HepG2 (cell line): Measurements from ENCODE around the gene CISD3. TPM values are rescaled to one million over a fixed set of nuclear protein-coding genes. Genes with fewer than 3 reads are reported as not detected.

Source experiments
- HNRNPH1 ChIP-seq: fragments of 200-400 bp; formaldehyde crosslinking; optimal IDR thresholded peaks from 2 replicates; pipeline ENCODE3; 2017; ENCODE audit warnings: mild to moderate bottlenecking, low read depth, low read length
- RAD21 ChIP-seq: fragments of 450-650 bp; formaldehyde crosslinking; IDR thresholded peaks from 2 replicates; pipeline ENCODE4 v1.5.0; 2020; ENCODE audit warnings: mild to moderate bottlenecking
- ZNF558 ChIP-seq: sonication (generic); formaldehyde crosslinking; IDR thresholded peaks from 2 replicates; pipeline ENCODE4 v1.9.0; 2022; ENCODE audit warnings: mild to moderate bottlenecking, missing genetic modification reagents, borderline replicate concordance
- polyA plus RNA-seq, 8 experiments: library from polyadenylated mRNA; depleted of rRNA in 3 of 8; stranded (reverse) in 7 of 8; unstranded in 1 of 8; fragments of >200 nt; fragmentation: Illumina TruSeq in 4 of 8; extraction: Trizol in 4 of 8; gene quantifications; 2 replicates each; pipeline versions ENCODE4 v1.2.1 to v1.2.3, GENCODE V29; 2011 to 2016; ENCODE audit warnings: low read depth in 4 of 8, missing spikeins in 1 of 8, mixed read lengths in 1 of 8; ENCODE audit not compliant: insufficient read depth in 1 of 8
- total RNA-seq, 5 experiments: library from RNA; depleted of rRNA; stranded (reverse); fragments of >200 nt; fragmentation: Illumina TruSeq; extraction: Trizol; gene quantifications; 2 replicates each; pipeline ENCODE4 v1.2.3, GENCODE V29; 2016; ENCODE audit warnings: low read depth in 1 of 5
- TF ChIP-seq, protein P1 (sequence below): sonication (generic); formaldehyde crosslinking; IDR thresholded peaks from 2 replicates; pipeline ENCODE4 v1.4.0; 2020; ENCODE audit warnings: missing genetic modification reagents, borderline replicate concordance
- TF ChIP-seq, protein P2 (sequence below): fragments of 450-650 bp; IDR thresholded peaks from 2 replicates; pipeline ENCODE4 v1.6.1; 2017; ENCODE audit warnings: mild to moderate bottlenecking
- TF ChIP-seq, protein P3 (sequence below): sonication (generic); formaldehyde crosslinking; IDR thresholded peaks from 2 replicates; pipeline ENCODE4 v1.5.0; 2020; ENCODE audit warnings: mild to moderate bottlenecking, missing genetic modification reagents, borderline replicate concordance
- TF ChIP-seq, protein P4 (sequence below): sonication (generic); formaldehyde crosslinking; IDR thresholded peaks from 2 replicates; pipeline ENCODE4 v1.5.1; 2020; ENCODE audit warnings: missing genetic modification reagents, mild to moderate bottlenecking, borderline replicate concordance
- TF ChIP-seq, protein P5 (sequence below): IDR thresholded peaks from 2 replicates; pipeline ENCODE4 v1.6.1; 2016; ENCODE audit warnings: low read depth, missing genetic modification reagents, missing compliant biosample characterization

The CISD3 gene
- total and polyA plus RNA-seq, 2 of the 13 experiments (the other 11 are each of a cell fraction or from before 2014, with no cell fraction given) = 30.0 to 34.1 TPM

DNA sequence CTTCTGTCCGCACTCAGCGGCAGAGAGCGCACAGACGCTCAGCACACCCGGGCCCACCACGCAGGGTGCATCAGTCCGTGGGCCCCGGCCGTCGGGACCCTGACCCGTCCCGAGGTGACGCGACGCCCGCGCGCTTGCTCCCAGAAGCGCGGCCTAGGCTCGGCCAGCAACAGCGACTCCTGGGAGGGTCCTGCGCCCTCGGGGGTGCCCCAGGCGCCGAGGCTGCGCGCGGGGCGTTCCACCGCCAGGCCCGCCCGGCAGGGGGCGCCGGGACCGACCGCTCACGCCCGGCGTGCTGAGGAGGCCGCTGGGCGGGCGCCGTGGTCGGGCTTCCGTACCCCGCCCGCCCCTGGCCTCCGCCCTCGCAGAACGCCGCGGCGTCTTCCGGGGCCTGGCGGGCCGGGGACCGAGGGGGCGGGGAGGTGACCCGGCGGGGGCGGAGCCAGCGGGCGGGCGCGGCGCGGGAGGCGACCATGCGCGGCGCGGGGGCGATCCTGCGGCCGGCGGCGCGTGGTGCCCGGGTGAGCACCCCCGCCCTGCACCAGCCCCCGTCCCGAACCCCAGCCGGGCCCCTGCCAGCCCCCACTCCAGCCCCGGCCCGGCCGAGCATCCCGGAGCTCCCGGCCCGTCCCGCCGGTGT lies at the start of gene CISD3 (continued):
- TF ChIP-seq, protein P1, sequence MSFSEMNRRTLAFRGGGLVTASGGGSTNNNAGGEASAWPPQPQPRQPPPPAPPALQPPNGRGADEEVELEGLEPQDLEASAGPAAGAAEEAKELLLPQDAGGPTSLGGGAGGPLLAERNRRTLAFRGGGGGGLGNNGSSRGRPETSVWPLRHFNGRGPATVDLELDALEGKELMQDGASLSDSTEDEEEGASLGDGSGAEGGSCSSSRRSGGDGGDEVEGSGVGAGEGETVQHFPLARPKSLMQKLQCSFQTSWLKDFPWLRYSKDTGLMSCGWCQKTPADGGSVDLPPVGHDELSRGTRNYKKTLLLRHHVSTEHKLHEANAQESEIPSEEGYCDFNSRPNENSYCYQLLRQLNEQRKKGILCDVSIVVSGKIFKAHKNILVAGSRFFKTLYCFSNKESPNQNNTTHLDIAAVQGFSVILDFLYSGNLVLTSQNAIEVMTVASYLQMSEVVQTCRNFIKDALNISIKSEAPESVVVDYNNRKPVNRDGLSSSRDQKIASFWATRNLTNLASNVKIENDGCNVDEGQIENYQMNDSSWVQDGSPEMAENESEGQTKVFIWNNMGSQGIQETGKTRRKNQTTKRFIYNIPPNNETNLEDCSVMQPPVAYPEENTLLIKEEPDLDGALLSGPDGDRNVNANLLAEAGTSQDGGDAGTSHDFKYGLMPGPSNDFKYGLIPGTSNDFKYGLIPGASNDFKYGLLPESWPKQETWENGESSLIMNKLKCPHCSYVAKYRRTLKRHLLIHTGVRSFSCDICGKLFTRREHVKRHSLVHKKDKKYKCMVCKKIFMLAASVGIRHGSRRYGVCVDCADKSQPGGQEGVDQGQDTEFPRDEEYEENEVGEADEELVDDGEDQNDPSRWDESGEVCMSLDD (CRISPR knock-in tag) = peak; percentile 28; the same call in 1 of the 2 replicates
- TF ChIP-seq RAD21 (CRISPR knock-in tag) (peak; percentile 97), ZNF558 (CRISPR knock-in tag) (0 out of 2 replicates have a peak, but pooled peaks have one; percentile 26), HNRNPH1 (peak; percentile 58)
- TF ChIP-seq, protein P2, sequence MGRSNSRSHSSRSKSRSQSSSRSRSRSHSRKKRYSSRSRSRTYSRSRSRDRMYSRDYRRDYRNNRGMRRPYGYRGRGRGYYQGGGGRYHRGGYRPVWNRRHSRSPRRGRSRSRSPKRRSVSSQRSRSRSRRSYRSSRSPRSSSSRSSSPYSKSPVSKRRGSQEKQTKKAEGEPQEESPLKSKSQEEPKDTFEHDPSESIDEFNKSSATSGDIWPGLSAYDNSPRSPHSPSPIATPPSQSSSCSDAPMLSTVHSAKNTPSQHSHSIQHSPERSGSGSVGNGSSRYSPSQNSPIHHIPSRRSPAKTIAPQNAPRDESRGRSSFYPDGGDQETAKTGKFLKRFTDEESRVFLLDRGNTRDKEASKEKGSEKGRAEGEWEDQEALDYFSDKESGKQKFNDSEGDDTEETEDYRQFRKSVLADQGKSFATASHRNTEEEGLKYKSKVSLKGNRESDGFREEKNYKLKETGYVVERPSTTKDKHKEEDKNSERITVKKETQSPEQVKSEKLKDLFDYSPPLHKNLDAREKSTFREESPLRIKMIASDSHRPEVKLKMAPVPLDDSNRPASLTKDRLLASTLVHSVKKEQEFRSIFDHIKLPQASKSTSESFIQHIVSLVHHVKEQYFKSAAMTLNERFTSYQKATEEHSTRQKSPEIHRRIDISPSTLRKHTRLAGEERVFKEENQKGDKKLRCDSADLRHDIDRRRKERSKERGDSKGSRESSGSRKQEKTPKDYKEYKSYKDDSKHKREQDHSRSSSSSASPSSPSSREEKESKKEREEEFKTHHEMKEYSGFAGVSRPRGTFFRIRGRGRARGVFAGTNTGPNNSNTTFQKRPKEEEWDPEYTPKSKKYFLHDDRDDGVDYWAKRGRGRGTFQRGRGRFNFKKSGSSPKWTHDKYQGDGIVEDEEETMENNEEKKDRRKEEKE = no peak
- TF ChIP-seq, protein P3, sequence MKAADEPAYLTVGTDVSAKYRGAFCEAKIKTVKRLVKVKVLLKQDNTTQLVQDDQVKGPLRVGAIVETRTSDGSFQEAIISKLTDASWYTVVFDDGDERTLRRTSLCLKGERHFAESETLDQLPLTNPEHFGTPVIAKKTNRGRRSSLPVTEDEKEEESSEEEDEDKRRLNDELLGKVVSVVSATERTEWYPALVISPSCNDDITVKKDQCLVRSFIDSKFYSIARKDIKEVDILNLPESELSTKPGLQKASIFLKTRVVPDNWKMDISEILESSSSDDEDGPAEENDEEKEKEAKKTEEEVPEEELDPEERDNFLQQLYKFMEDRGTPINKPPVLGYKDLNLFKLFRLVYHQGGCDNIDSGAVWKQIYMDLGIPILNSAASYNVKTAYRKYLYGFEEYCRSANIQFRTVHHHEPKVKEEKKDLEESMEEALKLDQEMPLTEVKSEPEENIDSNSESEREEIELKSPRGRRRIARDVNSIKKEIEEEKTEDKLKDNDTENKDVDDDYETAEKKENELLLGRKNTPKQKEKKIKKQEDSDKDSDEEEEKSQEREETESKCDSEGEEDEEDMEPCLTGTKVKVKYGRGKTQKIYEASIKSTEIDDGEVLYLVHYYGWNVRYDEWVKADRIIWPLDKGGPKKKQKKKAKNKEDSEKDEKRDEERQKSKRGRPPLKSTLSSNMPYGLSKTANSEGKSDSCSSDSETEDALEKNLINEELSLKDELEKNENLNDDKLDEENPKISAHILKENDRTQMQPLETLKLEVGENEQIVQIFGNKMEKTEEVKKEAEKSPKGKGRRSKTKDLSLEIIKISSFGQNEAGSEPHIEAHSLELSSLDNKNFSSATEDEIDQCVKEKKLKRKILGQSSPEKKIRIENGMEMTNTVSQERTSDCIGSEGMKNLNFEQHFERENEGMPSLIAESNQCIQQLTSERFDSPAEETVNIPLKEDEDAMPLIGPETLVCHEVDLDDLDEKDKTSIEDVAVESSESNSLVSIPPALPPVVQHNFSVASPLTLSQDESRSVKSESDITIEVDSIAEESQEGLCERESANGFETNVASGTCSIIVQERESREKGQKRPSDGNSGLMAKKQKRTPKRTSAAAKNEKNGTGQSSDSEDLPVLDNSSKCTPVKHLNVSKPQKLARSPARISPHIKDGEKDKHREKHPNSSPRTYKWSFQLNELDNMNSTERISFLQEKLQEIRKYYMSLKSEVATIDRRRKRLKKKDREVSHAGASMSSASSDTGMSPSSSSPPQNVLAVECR (CRISPR knock-in tag) = peak; percentile 7; the same call in 1 of the 2 replicates
- TF ChIP-seq, protein P4, sequence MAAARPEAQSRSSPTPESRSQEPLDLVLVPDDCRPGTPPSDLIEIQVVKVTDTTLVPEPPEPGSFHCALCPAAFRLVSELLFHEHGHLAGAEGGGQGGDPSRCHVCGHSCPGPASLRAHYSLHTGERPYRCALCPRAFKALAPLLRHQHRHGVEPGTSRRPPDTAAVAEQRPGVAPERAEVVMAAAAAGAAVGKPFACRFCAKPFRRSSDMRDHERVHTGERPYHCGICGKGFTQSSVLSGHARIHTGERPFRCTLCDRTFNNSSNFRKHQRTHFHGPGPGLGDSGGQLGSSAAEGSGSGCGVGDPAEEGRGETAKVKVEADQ (CRISPR knock-in tag) = peak; percentile 67; the same call in 1 of the 2 replicates
- TF ChIP-seq, protein P5, sequence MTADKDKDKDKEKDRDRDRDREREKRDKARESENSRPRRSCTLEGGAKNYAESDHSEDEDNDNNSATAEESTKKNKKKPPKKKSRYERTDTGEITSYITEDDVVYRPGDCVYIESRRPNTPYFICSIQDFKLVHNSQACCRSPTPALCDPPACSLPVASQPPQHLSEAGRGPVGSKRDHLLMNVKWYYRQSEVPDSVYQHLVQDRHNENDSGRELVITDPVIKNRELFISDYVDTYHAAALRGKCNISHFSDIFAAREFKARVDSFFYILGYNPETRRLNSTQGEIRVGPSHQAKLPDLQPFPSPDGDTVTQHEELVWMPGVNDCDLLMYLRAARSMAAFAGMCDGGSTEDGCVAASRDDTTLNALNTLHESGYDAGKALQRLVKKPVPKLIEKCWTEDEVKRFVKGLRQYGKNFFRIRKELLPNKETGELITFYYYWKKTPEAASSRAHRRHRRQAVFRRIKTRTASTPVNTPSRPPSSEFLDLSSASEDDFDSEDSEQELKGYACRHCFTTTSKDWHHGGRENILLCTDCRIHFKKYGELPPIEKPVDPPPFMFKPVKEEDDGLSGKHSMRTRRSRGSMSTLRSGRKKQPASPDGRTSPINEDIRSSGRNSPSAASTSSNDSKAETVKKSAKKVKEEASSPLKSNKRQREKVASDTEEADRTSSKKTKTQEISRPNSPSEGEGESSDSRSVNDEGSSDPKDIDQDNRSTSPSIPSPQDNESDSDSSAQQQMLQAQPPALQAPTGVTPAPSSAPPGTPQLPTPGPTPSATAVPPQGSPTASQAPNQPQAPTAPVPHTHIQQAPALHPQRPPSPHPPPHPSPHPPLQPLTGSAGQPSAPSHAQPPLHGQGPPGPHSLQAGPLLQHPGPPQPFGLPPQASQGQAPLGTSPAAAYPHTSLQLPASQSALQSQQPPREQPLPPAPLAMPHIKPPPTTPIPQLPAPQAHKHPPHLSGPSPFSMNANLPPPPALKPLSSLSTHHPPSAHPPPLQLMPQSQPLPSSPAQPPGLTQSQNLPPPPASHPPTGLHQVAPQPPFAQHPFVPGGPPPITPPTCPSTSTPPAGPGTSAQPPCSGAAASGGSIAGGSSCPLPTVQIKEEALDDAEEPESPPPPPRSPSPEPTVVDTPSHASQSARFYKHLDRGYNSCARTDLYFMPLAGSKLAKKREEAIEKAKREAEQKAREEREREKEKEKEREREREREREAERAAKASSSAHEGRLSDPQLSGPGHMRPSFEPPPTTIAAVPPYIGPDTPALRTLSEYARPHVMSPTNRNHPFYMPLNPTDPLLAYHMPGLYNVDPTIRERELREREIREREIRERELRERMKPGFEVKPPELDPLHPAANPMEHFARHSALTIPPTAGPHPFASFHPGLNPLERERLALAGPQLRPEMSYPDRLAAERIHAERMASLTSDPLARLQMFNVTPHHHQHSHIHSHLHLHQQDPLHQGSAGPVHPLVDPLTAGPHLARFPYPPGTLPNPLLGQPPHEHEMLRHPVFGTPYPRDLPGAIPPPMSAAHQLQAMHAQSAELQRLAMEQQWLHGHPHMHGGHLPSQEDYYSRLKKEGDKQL (CRISPR knock-in tag) = 0 out of 2 replicates have a peak, but pooled peaks have one; percentile 46
